ENCODE measurements around the gene NUDT3.

Gene NUDT3

DNA sequence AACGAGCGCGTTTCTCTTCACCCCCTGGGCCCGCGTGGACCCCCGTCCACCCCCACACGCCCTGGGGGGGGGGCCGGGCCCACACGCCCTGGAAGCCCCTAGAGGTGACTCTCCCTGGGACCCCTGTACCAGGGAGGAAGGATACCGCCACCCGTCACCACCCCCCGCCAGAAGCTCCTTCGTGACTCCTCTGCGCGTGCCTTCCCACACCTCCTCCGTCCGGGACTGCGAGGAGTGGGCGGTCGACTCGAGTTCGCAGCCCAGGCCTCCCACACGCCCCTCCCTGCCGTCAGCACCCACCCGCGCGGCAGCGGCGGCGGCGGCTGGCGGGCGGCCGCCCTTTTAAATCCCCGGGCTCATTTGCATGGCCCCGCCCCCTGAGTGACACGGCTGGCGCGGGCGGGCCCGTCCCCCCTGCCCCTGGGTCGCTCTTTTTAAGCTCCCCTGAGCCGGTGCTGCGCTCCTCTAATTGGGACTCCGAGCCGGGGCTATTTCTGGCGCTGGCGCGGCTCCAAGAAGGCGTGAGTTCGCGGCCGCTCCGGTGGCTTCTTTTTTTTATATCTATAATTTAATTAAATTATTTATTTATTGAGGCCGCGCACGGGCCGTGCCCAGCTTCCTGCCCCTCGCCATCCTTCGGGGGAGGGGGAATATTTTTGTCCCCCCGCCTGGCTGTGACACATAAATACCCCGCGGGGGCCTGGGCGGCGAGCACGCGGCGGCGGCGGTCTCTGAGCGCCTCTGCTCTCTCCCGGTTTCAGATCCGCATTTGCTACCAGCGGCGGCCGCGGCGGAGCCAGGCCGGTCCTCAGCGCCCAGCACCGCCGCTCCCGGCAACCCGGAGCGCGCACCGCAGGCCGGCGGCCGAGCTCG, 155.8 kb downstream of the NUDT3 start, which contains the start of gene HMGA1:
Gene HMGA1, plus strand, starts transcription at position 431 of the 873 bp plus-strand sequence. CDS start 3,908 bp downstream, outside the sequence.
- Histone ChIP-seq H3K4me3 (ENCODE audit: low read length in 2 of 2) (peak within 1 kb of the TSS; percentile 72 to 75), H3K36me3 (ENCODE audit: control insufficient read depth in 2 of 2, insufficient read depth in 2 of 2, low read length in 2 of 2) (peaks cover 5 to 9% of the 10 kb centered on the region in 2 donors), H3K27ac (ENCODE audit: low read depth in 2 of 2, low read length in 2 of 2) (peak within 1 kb of the TSS; percentile 95 to 98), H3K9ac (ENCODE audit: low read depth in 1 of 2, low read length in 2 of 2) (peak within 1 kb of the TSS; percentile 80 to 85), H3K27me3 (ENCODE audit: control insufficient read depth in 2 of 2, insufficient read depth in 2 of 2, low read length in 2 of 2) (no peaks in the 10 kb centered on the region), H3K9me3 (ENCODE audit: control insufficient read depth in 2 of 2, low read length in 2 of 2) (no peaks in the 10 kb centered on the region), H3K4me1 (ENCODE audit: control insufficient read depth in 2 of 2, insufficient read depth in 2 of 2, low read length in 2 of 2) (peaks cover 5 to 9% of the 10 kb centered on the region in 2 donors)

DNA sequence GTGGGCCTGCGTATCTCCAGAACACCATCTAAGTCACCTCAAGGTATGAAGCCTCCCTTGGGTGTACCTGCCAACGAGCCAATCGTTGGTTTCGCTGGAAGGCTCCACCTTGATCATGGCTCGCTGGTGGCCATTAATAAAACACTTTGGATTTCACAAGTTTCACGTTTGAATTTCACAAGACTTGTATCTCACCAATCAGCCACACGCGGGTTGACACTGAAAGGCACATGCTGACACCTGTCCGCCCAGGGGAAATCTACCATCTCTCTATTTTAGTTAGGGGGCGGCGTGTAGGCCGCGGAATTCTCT, 156.4 kb downstream of the NUDT3 start:
- Histone ChIP-seq H3K27ac (ENCODE audit: low read depth in 2 of 2, low read length in 2 of 2) (peak overlapping the region; percentile 95 to 98), H3K4me3 (ENCODE audit: low read length in 2 of 2) (peak overlapping the region; percentile 72 to 75), H3K9ac (ENCODE audit: low read depth in 1 of 2, low read length in 2 of 2) (peak overlapping the region; percentile 80 to 85), H3K36me3 (ENCODE audit: control insufficient read depth in 2 of 2, insufficient read depth in 2 of 2, low read length in 2 of 2) (peaks cover 2 to 3% of the 10 kb centered on the region in 2 donors), H3K4me1 (ENCODE audit: control insufficient read depth in 2 of 2, insufficient read depth in 2 of 2, low read length in 2 of 2) (peaks cover 5 to 9% of the 10 kb centered on the region in 2 donors), H3K27me3 (ENCODE audit: control insufficient read depth in 2 of 2, insufficient read depth in 2 of 2, low read length in 2 of 2) (no peaks in the 10 kb centered on the region), H3K9me3 (ENCODE audit: control insufficient read depth in 2 of 2, low read length in 2 of 2) (no peaks in the 10 kb centered on the region)

DNA sequence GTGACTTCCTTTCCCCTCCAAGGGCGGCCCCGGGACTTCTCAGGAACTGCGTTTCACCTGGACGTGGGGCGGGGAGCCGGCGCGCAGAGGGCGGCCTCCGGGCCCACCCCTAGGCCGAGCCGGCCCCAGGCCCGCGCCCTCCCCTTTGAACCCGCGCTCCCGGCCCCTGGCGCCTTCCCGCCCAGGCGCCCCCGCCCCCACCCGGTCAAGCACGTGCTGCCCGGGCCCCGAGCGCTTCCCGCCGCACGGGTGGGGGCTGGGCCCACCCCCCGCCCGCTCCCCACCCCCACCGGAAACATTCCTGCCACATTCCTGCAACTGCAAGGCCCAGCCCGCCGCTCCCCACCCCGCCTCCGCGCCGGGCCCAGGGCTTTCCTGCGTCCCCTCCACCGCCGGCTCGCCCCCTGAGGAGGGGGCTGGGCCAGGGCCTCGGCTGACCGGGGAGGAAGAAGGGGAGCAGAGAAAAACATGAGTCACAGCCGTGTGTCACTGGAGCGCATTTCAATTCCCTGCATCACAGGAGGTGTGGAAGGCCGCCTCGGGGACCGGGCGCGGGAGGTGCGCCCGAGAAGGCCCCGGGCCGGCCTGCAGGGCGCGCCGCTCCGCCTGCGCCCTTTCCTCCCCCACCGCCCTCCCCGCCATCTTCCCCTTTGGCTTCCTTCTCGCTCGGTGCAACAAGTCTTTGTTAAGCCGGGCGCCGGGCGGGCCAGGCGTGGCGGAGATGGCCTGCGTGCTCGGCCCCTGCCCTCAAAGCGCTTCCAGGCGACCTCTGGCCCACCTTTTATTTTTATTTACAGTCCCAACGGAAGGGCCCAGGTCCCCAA, 156.9 kb downstream of the NUDT3 start:
- Histone ChIP-seq H3K27me3 (ENCODE audit: control insufficient read depth in 2 of 2, insufficient read depth in 2 of 2, low read length in 2 of 2) (no peaks in the 10 kb centered on the region), H3K4me1 (ENCODE audit: control insufficient read depth in 2 of 2, insufficient read depth in 2 of 2, low read length in 2 of 2) (peaks cover 5 to 9% of the 10 kb centered on the region in 2 donors), H3K9me3 (ENCODE audit: control insufficient read depth in 2 of 2, low read length in 2 of 2) (no peaks in the 10 kb centered on the region), H3K36me3 (ENCODE audit: control insufficient read depth in 2 of 2, insufficient read depth in 2 of 2, low read length in 2 of 2) (no peaks in the 10 kb centered on the region), H3K4me3 (ENCODE audit: low read length in 2 of 2) (peak overlapping the region; percentile 72 to 75), H3K9ac (ENCODE audit: low read depth in 1 of 2, low read length in 2 of 2) (peak overlapping the region; percentile 80 to 85), H3K27ac (ENCODE audit: low read depth in 2 of 2, low read length in 2 of 2) (peak overlapping the region; percentile 95 to 98)

GRCh38 chr6:34234667-34235306, 157.7 kb downstream of the NUDT3 start:
- H3K9me3 ChIP-seq (ENCODE audit: control insufficient read depth in 2 of 2, low read length in 2 of 2) = no peaks in the 10 kb centered on the region
- H3K4me1 ChIP-seq (ENCODE audit: control insufficient read depth in 2 of 2, insufficient read depth in 2 of 2, low read length in 2 of 2) = peaks cover 5 to 9% of the 10 kb centered on the region in 2 donors
- H3K27ac ChIP-seq (ENCODE audit: low read depth in 2 of 2, low read length in 2 of 2) = peak overlapping the region in 1 of 2 donors; percentile 98
- H3K4me3 ChIP-seq (ENCODE audit: low read length in 2 of 2) = no peak overlapping the region
- H3K36me3 ChIP-seq (ENCODE audit: control insufficient read depth in 2 of 2, insufficient read depth in 2 of 2, low read length in 2 of 2) = no peaks in the 10 kb centered on the region
- H3K9ac ChIP-seq (ENCODE audit: low read depth in 1 of 2, low read length in 2 of 2) = no peak overlapping the region
- H3K27me3 ChIP-seq (ENCODE audit: control insufficient read depth in 2 of 2, insufficient read depth in 2 of 2, low read length in 2 of 2) = no peaks in the 10 kb centered on the region

GRCh38 chr6:34233867-34234266, 158.6 kb downstream of the NUDT3 start:
- Histone ChIP-seq H3K4me1 (ENCODE audit: control insufficient read depth in 2 of 2, insufficient read depth in 2 of 2, low read length in 2 of 2) (peaks cover 5 to 9% of the 10 kb centered on the region in 2 donors), H3K27ac (ENCODE audit: low read depth in 2 of 2, low read length in 2 of 2) (no peak overlapping the region), H3K9me3 (ENCODE audit: control insufficient read depth in 2 of 2, low read length in 2 of 2) (no peaks in the 10 kb centered on the region), H3K27me3 (ENCODE audit: control insufficient read depth in 2 of 2, insufficient read depth in 2 of 2, low read length in 2 of 2) (no peaks in the 10 kb centered on the region), H3K4me3 (ENCODE audit: low read length in 2 of 2) (no peak overlapping the region), H3K36me3 (ENCODE audit: control insufficient read depth in 2 of 2, insufficient read depth in 2 of 2, low read length in 2 of 2) (no peaks in the 10 kb centered on the region), H3K9ac (ENCODE audit: low read depth in 1 of 2, low read length in 2 of 2) (no peak overlapping the region)

GRCh38 chr6:34232901-34233300, 159.6 kb downstream of the NUDT3 start:
- Histone ChIP-seq H3K9ac (ENCODE audit: low read depth in 1 of 2, low read length in 2 of 2) (no peak overlapping the region), H3K27ac (ENCODE audit: low read depth in 2 of 2, low read length in 2 of 2) (no peak overlapping the region), H3K4me3 (ENCODE audit: low read length in 2 of 2) (no peak overlapping the region), H3K4me1 (ENCODE audit: control insufficient read depth in 2 of 2, insufficient read depth in 2 of 2, low read length in 2 of 2) (peaks cover 0 to 3% of the 10 kb centered on the region in 2 donors), H3K9me3 (ENCODE audit: control insufficient read depth in 2 of 2, low read length in 2 of 2) (no peaks in the 10 kb centered on the region), H3K27me3 (ENCODE audit: control insufficient read depth in 2 of 2, insufficient read depth in 2 of 2, low read length in 2 of 2) (no peaks in the 10 kb centered on the region), H3K36me3 (ENCODE audit: control insufficient read depth in 2 of 2, insufficient read depth in 2 of 2, low read length in 2 of 2) (no peaks in the 10 kb centered on the region)

- H3K27ac ChIP-seq (ENCODE audit: low read depth in 2 of 2, low read length in 2 of 2) = no peak overlapping the region
- no peak overlapping the region for H3K4me3 ChIP-seq (ENCODE audit: low read length in 2 of 2)
These were observed 160.7 kb downstream of the NUDT3 start for GRCh38 chr6:34231566-34232336.

GRCh38 chr6:34230653-34231371, 161.7 kb downstream of the NUDT3 start:
- no peaks in the 10 kb centered on the region for H3K9me3 ChIP-seq (ENCODE audit: control insufficient read depth in 2 of 2, low read length in 2 of 2)
- no peak overlapping the region for H3K27ac ChIP-seq (ENCODE audit: low read depth in 2 of 2, low read length in 2 of 2)
- no peaks in the 10 kb centered on the region for H3K36me3 ChIP-seq (ENCODE audit: control insufficient read depth in 2 of 2, insufficient read depth in 2 of 2, low read length in 2 of 2)
- no peaks in the 10 kb centered on the region for H3K4me1 ChIP-seq (ENCODE audit: control insufficient read depth in 2 of 2, insufficient read depth in 2 of 2, low read length in 2 of 2)
- H3K27me3 ChIP-seq (ENCODE audit: control insufficient read depth in 2 of 2, insufficient read depth in 2 of 2, low read length in 2 of 2) = no peaks in the 10 kb centered on the region
- no peak overlapping the region for H3K4me3 ChIP-seq (ENCODE audit: low read length in 2 of 2)
- H3K9ac ChIP-seq (ENCODE audit: low read depth in 1 of 2, low read length in 2 of 2) = no peak overlapping the region

More at GRCh38 chr6:34231566-34232336, 160.7 kb downstream of the NUDT3 start:
- H3K4me1 ChIP-seq (ENCODE audit: control insufficient read depth in 2 of 2, insufficient read depth in 2 of 2, low read length in 2 of 2) = no peaks in the 10 kb centered on the region
- no peaks in the 10 kb centered on the region for H3K27me3 ChIP-seq (ENCODE audit: control insufficient read depth in 2 of 2, insufficient read depth in 2 of 2, low read length in 2 of 2)
- H3K9me3 ChIP-seq (ENCODE audit: control insufficient read depth in 2 of 2, low read length in 2 of 2) = no peaks in the 10 kb centered on the region
- H3K36me3 ChIP-seq (ENCODE audit: control insufficient read depth in 2 of 2, insufficient read depth in 2 of 2, low read length in 2 of 2) = no peaks in the 10 kb centered on the region
- H3K9ac ChIP-seq (ENCODE audit: low read depth in 1 of 2, low read length in 2 of 2) = no peak overlapping the region

DNA sequence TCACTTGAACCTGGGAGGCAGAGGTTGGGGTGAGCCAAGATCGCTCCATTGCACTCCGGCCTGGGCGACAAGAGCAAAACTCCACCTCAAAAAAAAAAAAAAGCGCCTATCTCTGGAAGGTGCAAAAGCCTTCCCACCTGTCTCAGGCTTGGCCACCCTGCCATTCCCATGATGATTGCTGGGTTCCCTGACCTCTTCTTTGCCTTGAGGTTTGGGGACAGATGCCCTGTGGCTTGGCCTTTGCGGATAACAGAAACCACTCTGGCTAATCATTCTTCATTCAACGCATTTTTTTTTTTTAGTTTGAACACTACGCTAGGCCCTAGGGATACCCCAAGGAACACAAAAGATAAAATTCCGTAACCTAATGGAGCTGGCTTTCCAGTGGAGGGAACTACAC, 162.6 kb downstream of the NUDT3 start:
- no peaks in the 10 kb centered on the region for H3K27me3 ChIP-seq (ENCODE audit: control insufficient read depth in 2 of 2, insufficient read depth in 2 of 2, low read length in 2 of 2)
- no peak overlapping the region for H3K27ac ChIP-seq (ENCODE audit: low read depth in 2 of 2, low read length in 2 of 2)
- H3K4me1 ChIP-seq (ENCODE audit: control insufficient read depth in 2 of 2, insufficient read depth in 2 of 2, low read length in 2 of 2) = no peaks in the 10 kb centered on the region
- H3K9me3 ChIP-seq (ENCODE audit: control insufficient read depth in 2 of 2, low read length in 2 of 2) = no peaks in the 10 kb centered on the region
- no peak overlapping the region for H3K9ac ChIP-seq (ENCODE audit: low read depth in 1 of 2, low read length in 2 of 2)
- H3K36me3 ChIP-seq (ENCODE audit: control insufficient read depth in 2 of 2, insufficient read depth in 2 of 2, low read length in 2 of 2) = no peaks in the 10 kb centered on the region
- H3K4me3 ChIP-seq (ENCODE audit: low read length in 2 of 2) = no peak overlapping the region

Measured in mucosa of rectum (tissue), 2 donors.